SIG-M5 treated with dmso at 0.1 percent for 504 hours (cell line): ENCODE measurements around the gene CFAP92.
"Not testable (repeated sequence)": the region's sequence is repeated elsewhere in the genome, so short reads cannot be mapped to it uniquely, and the experiment has no call there.

Source experiments
- DNase-seq: peaks from one replicate; lab custom pipeline; 2025; ENCODE audit not compliant: unreplicated experiment; lab: John Stamatoyannopoulos, UW

Gene CFAP92

DNA sequence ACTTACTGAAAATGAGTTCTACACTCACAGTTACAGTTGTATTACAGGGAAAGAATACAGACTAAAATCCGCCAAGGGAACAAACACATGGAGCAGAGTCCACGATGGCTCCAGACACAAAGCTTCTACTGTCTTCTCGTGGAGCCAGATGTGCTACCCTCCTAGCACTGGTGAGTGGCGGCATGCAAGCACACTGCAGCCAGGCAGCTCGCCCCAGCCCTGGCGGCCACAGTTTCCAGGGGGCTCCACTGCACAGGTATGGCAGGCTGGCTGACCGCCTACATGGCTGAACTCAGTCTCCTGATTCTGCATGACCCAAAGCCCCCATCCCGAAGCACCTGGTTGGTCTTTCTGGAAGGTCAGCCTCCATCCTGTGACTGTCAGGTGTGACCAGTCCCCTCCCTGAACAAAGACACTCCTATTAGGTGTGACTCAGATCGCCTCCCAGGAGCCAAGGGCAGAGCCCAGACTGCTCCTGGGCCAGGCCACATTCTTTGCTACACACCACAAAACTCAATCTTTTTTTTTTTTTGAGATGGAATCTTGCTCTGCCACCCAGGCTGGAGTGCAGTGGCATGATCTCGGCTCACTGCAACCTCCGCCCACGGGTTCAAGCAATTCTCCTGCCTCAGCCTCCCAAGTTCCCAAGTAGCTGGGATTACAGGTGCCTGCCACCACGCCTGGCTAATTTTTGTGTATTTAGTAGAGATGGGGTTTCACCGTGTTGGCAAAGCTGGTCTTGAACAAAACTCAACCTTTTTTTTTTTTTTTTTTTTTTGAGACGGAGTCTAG is 51.5 kb downstream of the CFAP92 start:
- no peak for DNase-seq

- no peak for DNase-seq
Measured at GRCh38 chr3:128940252-128940651, 53.6 kb downstream of the CFAP92 start.

- no peak for DNase-seq
Measured at GRCh38 chr3:128936341-128936740, 57.5 kb downstream of the CFAP92 start.

- no peak for DNase-seq
Measured at GRCh38 chr3:128935922-128936321, 58.0 kb downstream of the CFAP92 start.

DNA sequence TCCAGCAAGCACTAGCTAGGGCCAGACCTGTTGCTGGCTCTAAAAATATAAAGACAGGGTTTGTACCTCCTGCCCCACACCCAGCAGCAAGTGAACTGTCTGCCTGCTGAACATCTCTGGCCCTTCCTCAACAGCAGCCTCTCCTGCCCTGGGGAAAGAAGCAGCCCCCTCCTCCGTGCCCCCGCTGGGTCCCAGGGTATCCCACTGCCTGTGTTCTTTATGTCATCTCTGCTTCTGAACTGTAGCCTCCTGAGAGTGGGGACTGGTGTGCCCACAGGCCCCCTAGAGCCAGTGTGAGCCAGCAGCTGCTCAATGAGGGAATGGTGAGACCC is 60.0 kb downstream of the CFAP92 start:
- DNase-seq = no peak

GRCh38 chr3:128933213-128933921 is 60.5 kb downstream of the CFAP92 start:
- no peak for DNase-seq

DNA sequence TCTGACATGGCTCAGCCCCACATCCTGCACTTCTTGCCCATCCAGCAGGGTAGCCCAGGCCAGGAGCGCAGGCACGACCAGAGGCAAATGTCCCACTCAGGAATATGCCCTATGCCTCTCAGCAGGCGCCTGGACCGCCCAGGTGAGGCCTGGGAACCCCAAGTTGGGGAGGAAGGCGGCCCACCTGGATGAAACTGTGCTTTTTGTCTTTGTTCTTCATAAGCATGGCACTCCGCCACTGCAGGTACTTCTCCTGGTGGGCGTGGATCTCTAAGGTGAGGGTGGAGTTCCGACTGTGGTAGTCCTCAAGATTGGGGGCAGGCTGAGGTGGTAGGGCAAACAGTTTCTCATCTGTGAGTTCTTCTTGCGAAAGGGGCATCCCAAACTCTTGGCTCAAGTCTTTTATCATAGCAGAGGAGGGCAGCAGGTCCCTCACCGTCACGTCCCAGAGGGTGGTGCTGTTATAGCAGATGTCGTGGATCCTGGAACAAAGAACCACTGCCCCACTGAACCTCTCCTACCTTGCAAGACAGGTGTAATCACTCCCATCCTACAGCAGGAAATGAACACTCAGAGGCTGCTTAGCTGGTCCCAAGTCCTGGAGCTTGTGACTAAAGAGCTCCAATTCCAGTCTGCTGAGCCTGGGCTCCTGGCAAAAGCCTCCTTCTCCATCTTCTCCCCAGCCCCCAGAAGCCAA is 61.2 kb downstream of the CFAP92 start:
- no peak for DNase-seq

GRCh38 chr3:128931046-128931445 is 62.8 kb downstream of the CFAP92 start:
- no peak for DNase-seq

- DNase-seq = no peak
Measured at GRCh38 chr3:128929364-128929763, 64.5 kb downstream of the CFAP92 start.

DNA sequence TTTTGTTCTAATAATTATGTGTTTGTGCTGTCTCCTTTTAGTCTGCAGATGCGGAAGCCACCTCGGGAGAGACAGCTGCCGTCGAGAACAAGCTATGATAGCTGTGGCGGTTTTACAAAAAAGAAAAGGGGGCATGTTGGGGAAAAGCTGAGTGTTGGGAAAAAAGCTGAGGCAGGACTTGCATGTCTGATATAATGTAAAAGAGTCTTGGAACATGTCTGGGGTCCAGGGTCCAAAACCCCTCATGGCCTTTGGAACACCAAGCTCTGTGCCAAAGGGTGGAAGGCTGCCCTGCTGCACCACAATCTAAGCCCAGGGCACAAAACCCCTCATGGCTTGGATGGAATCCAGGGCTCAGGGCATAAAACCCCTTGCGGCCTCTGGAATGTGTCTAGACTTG is 69.9 kb downstream of the CFAP92 start:
- DNase-seq = not testable (repeated sequence)

DNA sequence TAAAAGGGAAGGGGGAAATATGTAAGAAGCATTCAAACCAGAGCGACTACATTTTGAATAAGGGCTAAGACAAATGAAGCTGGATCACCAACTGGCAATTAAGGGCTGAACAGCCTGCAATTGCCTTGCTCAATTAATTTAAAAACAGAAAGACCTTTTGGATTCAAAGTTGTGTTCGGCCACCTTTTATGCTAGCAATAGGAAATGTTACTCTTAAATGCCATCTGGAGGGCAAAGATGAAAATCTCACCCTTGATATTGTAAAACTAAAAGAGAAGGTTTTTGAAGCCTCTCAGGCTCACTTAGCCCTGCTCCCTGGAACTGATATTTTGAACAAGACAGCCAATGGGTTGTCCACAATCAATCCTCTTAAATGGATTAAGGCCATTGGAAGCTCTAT is 70.3 kb downstream of the CFAP92 start:
- no peak for DNase-seq

DNA sequence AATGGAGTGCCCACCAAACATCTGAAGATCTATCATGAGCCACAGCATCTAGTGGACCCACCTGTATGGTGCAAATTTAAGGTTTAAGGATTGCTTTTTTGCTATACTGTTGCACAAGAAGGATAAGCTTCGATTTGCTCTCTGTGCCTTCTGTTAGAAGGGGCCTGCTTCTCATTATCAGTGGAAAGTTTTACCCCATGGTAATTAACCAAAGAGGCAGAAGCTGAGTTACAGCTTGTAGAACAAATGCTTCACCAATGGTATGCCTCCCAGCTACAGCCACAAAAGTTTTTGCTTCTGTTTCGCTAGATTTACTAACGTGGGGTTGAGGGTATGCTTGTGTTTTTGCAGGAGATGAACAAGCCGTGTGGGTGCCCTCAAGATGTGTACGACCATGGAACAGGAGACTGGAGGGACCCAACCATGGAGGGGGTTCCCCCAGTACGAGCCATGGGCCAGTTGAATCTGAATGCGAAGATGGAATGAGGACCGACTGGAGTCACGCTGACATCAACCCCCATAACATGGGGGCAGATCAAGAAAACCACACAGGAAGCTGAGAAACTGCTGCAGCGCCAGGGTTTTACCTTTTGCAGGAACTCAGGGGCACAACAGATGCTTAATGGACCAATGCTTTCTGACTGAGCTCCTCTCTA is 70.9 kb downstream of the CFAP92 start:
- DNase-seq = no peak

GRCh38 chr3:128919988-128920387 is 73.9 kb downstream of the CFAP92 start:
- DNase-seq = no peak

DNA sequence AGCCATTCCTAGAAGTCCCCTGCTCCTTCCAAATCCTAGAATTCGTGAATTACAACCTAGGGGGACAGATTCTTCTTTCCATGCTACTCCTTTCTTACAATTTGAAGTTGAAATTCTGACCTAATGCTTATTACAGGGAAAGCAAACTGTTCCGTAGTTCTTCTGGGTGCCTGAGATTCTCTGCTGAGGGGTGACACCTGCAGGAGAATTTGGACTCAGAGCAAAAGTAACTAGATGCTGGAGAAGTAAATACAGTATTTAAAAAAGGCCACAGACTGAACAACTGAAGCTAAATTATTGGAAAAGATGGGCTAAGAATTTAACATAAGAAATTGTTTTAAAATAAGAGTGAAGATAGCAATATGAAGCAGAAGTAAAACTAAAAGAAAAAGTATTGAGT is 76.6 kb downstream of the CFAP92 start:
- no peak for DNase-seq

GRCh38 chr3:128914966-128915645 is 78.8 kb downstream of the CFAP92 start:
- no peak for DNase-seq

GRCh38 chr3:128911911-128912310 is 82.0 kb downstream of the CFAP92 start:
- no peak for DNase-seq

- no peak for DNase-seq
Measured at GRCh38 chr3:128910006-128910405, 83.9 kb downstream of the CFAP92 start.

- DNase-seq = no peak
Measured at GRCh38 chr3:128908951-128909350, 84.9 kb downstream of the CFAP92 start.

- no peak for DNase-seq
Measured at GRCh38 chr3:128907706-128908445, 86.0 kb downstream of the CFAP92 start.

DNA sequence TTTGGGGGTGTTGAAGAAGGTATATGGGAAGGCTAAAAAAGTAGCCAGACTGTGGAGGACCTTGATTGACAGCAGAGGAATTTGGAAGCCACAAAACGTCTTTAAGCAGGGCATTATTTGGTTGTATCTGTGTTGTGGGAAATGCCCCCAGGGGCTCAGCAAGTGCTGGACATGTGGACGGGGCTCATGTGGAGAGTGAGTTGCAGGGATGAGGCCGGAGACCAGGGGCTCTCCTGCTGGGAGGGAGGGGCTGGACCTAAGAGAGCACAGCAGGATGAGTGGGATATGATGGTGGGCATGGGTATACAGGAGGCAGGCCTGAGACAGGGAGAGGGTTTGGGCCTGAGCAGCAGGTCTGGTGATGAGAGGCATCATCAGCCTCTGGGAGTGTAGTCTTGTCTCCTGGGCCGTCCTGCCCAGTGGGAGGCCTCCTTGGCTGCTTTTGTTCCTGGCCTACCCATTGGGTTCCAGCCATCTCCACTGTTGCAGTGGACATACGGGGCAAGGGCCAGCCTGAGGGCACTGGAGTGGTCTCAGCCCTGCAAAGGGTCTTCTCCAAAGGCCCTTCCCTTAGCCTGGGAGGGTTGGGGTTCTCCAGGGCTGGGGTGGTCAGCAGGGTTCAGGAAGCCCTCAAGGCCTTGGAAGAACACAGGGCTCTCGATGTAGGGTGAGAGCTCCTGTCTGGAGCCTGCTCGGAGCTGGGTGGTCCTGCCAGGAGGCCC is 86.9 kb downstream of the CFAP92 start:
- DNase-seq = no peak
